AML-193 (cell line): ENCODE results near the gene JAGN1.
A peak's percentile ranks its signal among the peaks of the same experiment; 100 is the strongest.
"Not testable (repeated sequence)": the region's sequence is repeated elsewhere in the genome, so short reads cannot be mapped to it uniquely, and the experiment has no call there.

ENCODE experiments used
- DNase-seq, 2 experiments: peaks; one replicate each; lab custom pipeline; 2025; lab: John Stamatoyannopoulos, UW

JAGN1 gene

GRCh38 chr3:9890249-9891071, at the start of gene JAGN1:
JAGN1 (plus strand) TSS chr3:9890610; CDS start chr3:9890723, 113 bp downstream.
- peak; percentile 88 for DNase-seq

GRCh38 chr3:9841015-9841414, 49.4 kb upstream of the JAGN1 start:
- DNase-seq: no peak

- DNase-seq: peak; percentile 94 to 95
Observed at GRCh38 chr3:9843715-9844438, 46.5 kb upstream of the JAGN1 start, which contains the start of gene RPUSD3. RPUSD3 (minus strand) TSS chr3:9844008; CDS start chr3:9843990, 18 bp downstream.

GRCh38 chr3:9846231-9846630, 44.2 kb upstream of the JAGN1 start:
- no peak for DNase-seq

GRCh38 chr3:9846931-9847488, 43.4 kb upstream of the JAGN1 start:
- DNase-seq: no peak

GRCh38 chr3:9847870-9848269, 42.5 kb upstream of the JAGN1 start:
- DNase-seq: not testable (repeated sequence)

- peak; percentile 44 to 64 for DNase-seq
Observed at GRCh38 chr3:9848860-9849259, 41.5 kb upstream of the JAGN1 start.

- not testable (repeated sequence) for DNase-seq
Observed at GRCh38 chr3:9851383-9851782, 39.0 kb upstream of the JAGN1 start.

- not testable (repeated sequence) for DNase-seq
Observed at GRCh38 chr3:9851926-9852325, 38.5 kb upstream of the JAGN1 start.

- DNase-seq: no peak
Observed at GRCh38 chr3:9852528-9852927, 37.9 kb upstream of the JAGN1 start.

- not testable (repeated sequence) for DNase-seq
Observed at GRCh38 chr3:9854291-9854940, 36.0 kb upstream of the JAGN1 start.

GRCh38 chr3:9855594-9855993, 34.8 kb upstream of the JAGN1 start:
- no peak for DNase-seq

GRCh38 chr3:9859530-9860025, 30.8 kb upstream of the JAGN1 start:
- no peak for DNase-seq

- no peak for DNase-seq
Observed at GRCh38 chr3:9861201-9861600, 29.2 kb upstream of the JAGN1 start.

- DNase-seq: no peak
Observed at GRCh38 chr3:9861626-9862130, 28.7 kb upstream of the JAGN1 start.

- no peak for DNase-seq
Observed at GRCh38 chr3:9862391-9863057, 27.9 kb upstream of the JAGN1 start.

GRCh38 chr3:9863058-9863772, 27.2 kb upstream of the JAGN1 start:
- DNase-seq: no peak

- no peak for DNase-seq
Observed at GRCh38 chr3:9864200-9864927, 26.0 kb upstream of the JAGN1 start.

- not testable (repeated sequence) for DNase-seq
Observed at GRCh38 chr3:9865125-9865637, 25.2 kb upstream of the JAGN1 start.

GRCh38 chr3:9866639-9867038, 23.8 kb upstream of the JAGN1 start:
- DNase-seq: no peak
